Osteocyte (in vitro differentiated cells): ENCODE results near the gene PDE11A. TPM values are rescaled to one million over a fixed set of nuclear protein-coding genes. Genes with fewer than 3 reads are reported as not detected.

Experiments used
- DNase-seq: peaks from one replicate; pipeline ENCODE4 v3.0.0; 2021; ENCODE audit warnings: mixed read lengths; ENCODE audit not compliant: unreplicated experiment; ENCODE audit errors: extremely low spot score
- H3K27ac Mint-ChIP-seq: one replicate; pipeline ENCODE4 v1.8.0; 2021; ENCODE audit warnings: mild to moderate bottlenecking, mixed read lengths; ENCODE audit not compliant: unreplicated experiment
- H3K27me3 Mint-ChIP-seq: one replicate; pipeline ENCODE4 v1.8.0; 2021; ENCODE audit warnings: mixed read lengths; ENCODE audit not compliant: unreplicated experiment
- H3K36me3 Mint-ChIP-seq: one replicate; pipeline ENCODE4 v1.8.0; 2021; ENCODE audit warnings: mixed read lengths; ENCODE audit not compliant: unreplicated experiment
- H3K4me1 Mint-ChIP-seq: one replicate; pipeline ENCODE4 v1.8.0; 2021; ENCODE audit warnings: mixed read lengths; ENCODE audit not compliant: unreplicated experiment
- H3K4me3 Mint-ChIP-seq: one replicate; pipeline ENCODE4 v1.8.0; 2021; ENCODE audit warnings: mild to moderate bottlenecking, moderate library complexity, mixed read lengths; ENCODE audit not compliant: unreplicated experiment
- H3K9me3 Mint-ChIP-seq: one replicate; pipeline ENCODE4 v1.8.0; 2021; ENCODE audit warnings: mixed read lengths; ENCODE audit not compliant: unreplicated experiment
- CTCF ChIP-seq: fragments of 200-600 bp; sonication (generic); IDR thresholded peaks from 2 replicates; pipeline ENCODE4 v1.5.0; 2021; ENCODE audit warnings: antibody characterized with exemption, mild to moderate bottlenecking, moderate library complexity
- total RNA-seq: library from RNA; stranded (reverse); gene quantifications from 2 replicates; pipeline ENCODE4 v1.2.1, GENCODE V29; 2021

Gene PDE11A
- total RNA-seq, 1 donor from 2014 or later = 0.05 TPM

GRCh38 chr2:177717831-177718618 lies 354.6 kb downstream of the PDE11A start:
- Mint-ChIP-seq H3K27me3 (peaks cover 20% of the 10 kb centered on the region), H3K9me3 (no peaks in the 10 kb centered on the region), H3K36me3 (no peaks in the 10 kb centered on the region), H3K27ac (no peak overlapping the region), H3K4me1 (no peaks in the 10 kb centered on the region), H3K4me3 (no peak overlapping the region)
- TF ChIP-seq CTCF = peak; percentile 39
- no peak for DNase-seq

- DNase-seq = no peak
- Mint-ChIP-seq H3K4me3 (no peak overlapping the region), H3K4me1 (no peaks in the 10 kb centered on the region), H3K9me3 (no peaks in the 10 kb centered on the region), H3K27ac (no peak overlapping the region), H3K27me3 (peaks cover 16% of the 10 kb centered on the region), H3K36me3 (no peaks in the 10 kb centered on the region)
- TF ChIP-seq CTCF = no peak
Measured at GRCh38 chr2:177716484-177716883, 356.1 kb downstream of the PDE11A start.

- Mint-ChIP-seq H3K4me1 (no peaks in the 10 kb centered on the region), H3K27me3 (peaks cover 16% of the 10 kb centered on the region), H3K4me3 (no peak overlapping the region), H3K36me3 (no peaks in the 10 kb centered on the region), H3K27ac (no peak overlapping the region), H3K9me3 (no peaks in the 10 kb centered on the region)
- TF ChIP-seq CTCF = no peak
- no peak for DNase-seq
Measured at GRCh38 chr2:177715771-177716170, 356.8 kb downstream of the PDE11A start.

GRCh38 chr2:177714704-177715103 lies 357.9 kb downstream of the PDE11A start:
- Mint-ChIP-seq H3K4me1 (no peaks in the 10 kb centered on the region), H3K27me3 (peaks cover 11% of the 10 kb centered on the region), H3K36me3 (no peaks in the 10 kb centered on the region), H3K27ac (no peak overlapping the region), H3K4me3 (no peak overlapping the region), H3K9me3 (no peaks in the 10 kb centered on the region)
- DNase-seq = no peak
- TF ChIP-seq CTCF = no peak

GRCh38 chr2:177712462-177712861 lies 360.1 kb downstream of the PDE11A start:
- no peaks in the 10 kb centered on the region for H3K36me3 Mint-ChIP-seq
- no peak for DNase-seq
- H3K27ac Mint-ChIP-seq = no peak overlapping the region
- H3K27me3 Mint-ChIP-seq = peaks cover 7% of the 10 kb centered on the region
- TF ChIP-seq CTCF = no peak
- no peaks in the 10 kb centered on the region for H3K4me1 Mint-ChIP-seq
- H3K9me3 Mint-ChIP-seq = no peaks in the 10 kb centered on the region
- H3K4me3 Mint-ChIP-seq = no peak overlapping the region
